Tibial artery (tissue), 4 donors: Measurements from ENCODE around the gene DIAPH3.
"Not testable (repeated sequence)": the region's sequence is repeated elsewhere in the genome, so short reads cannot be mapped to it uniquely, and the experiment has no call there.

Experiments
- DNase-seq, 2 donors: peaks; one replicate each; pipeline ENCODE4 v3.0.0-alpha.2; 2019
- H3K27ac ChIP-seq, 2 donors: fragments of 200-600 bp; sonication (generic) in 1 of 2; 1 replicate in 1 of 2; 2 replicates in 1 of 2; pipeline ENCODE4 v1.5.1; 2018 to 2019; ENCODE audit warnings: mild to moderate bottlenecking in 1 of 2
- H3K27me3 ChIP-seq, 2 donors: fragments of 200-600 bp; sonication (generic) in 1 of 2; one replicate each; pipeline versions ENCODE4 v1.5.1 to v1.6.0; 2016 to 2019
- H3K36me3 ChIP-seq, 3 donors: fragments of 200-600 bp; sonication (generic) in 2 of 3; one replicate each; pipeline ENCODE4 v1.5.1; 2016 to 2019; ENCODE audit warnings: mild to moderate bottlenecking in 2 of 3
- H3K4me1 ChIP-seq, 4 donors: fragments of 200-600 bp; sonication (generic) in 2 of 4; 1 replicate in 3 of 4; 2 replicates in 1 of 4; pipeline ENCODE4 v1.5.1; 2016 to 2019
- H3K4me3 ChIP-seq, 2 donors: fragments of 200-600 bp; sonication (generic) in 1 of 2; 1 replicate in 1 of 2; 2 replicates in 1 of 2; pipeline ENCODE4 v1.5.1; 2018 to 2019; ENCODE audit warnings: mild to moderate bottlenecking in 2 of 2
- H3K9me3 ChIP-seq, 3 donors: fragments of 200-600 bp; sonication (generic) in 1 of 3; one replicate each; pipeline ENCODE4 v1.5.1; 2016 to 2019
- CTCF ChIP-seq, 2 experiments: fragments of 200-600 bp in 1 of 2; fragments of 450-650 bp in 1 of 2; IDR thresholded peaks; one replicate each; pipeline ENCODE4 v1.5.1; 2017 to 2019; ENCODE audit warnings: antibody characterized with exemption in 2 of 2, mild to moderate bottlenecking in 1 of 2, moderate library complexity in 1 of 2
- intact Hi-C: fragments of 100-400 bp; cut with DNase I; formaldehyde crosslinking; loops from one replicate; pipeline ENCODE4 v1.15.0; 2023; ENCODE audit warnings: low total_unique reads

The DIAPH3 gene

GRCh38 chr13:60093425-60094019, 70.2 kb downstream of the DIAPH3 start:
- Histone ChIP-seq H3K4me1 (no peaks in the 10 kb centered on the region), H3K27me3 (no peaks in the 10 kb centered on the region), H3K9me3 (no peaks in the 10 kb centered on the region), H3K4me3 (no peak overlapping the region), H3K27ac (no peak overlapping the region), H3K36me3 (no peaks in the 10 kb centered on the region)
- intact Hi-C loops: no loop called here
- no peak for DNase-seq
- TF ChIP-seq CTCF (IDR thresholded peaks at IDR 0.05): no peak

- no peak overlapping the region for H3K27ac ChIP-seq
- no peaks in the 10 kb centered on the region for H3K4me1 ChIP-seq
- no peak overlapping the region for H3K4me3 ChIP-seq
- intact Hi-C loops: no loop called here
- no peaks in the 10 kb centered on the region for H3K36me3 ChIP-seq
- no peak for DNase-seq
- no peaks in the 10 kb centered on the region for H3K27me3 ChIP-seq
- TF ChIP-seq CTCF (IDR thresholded peaks at IDR 0.05): no peak
- no peaks in the 10 kb centered on the region for H3K9me3 ChIP-seq
These were observed 72.2 kb downstream of the DIAPH3 start for GRCh38 chr13:60091573-60091972.

GRCh38 chr13:60090574-60090973, 73.2 kb downstream of the DIAPH3 start:
- no peak for DNase-seq
- H3K9me3 ChIP-seq: no peaks in the 10 kb centered on the region
- no peaks in the 10 kb centered on the region for H3K4me1 ChIP-seq
- TF ChIP-seq CTCF (IDR thresholded peaks at IDR 0.05): no peak
- H3K36me3 ChIP-seq: no peaks in the 10 kb centered on the region
- no peak overlapping the region for H3K4me3 ChIP-seq
- no peaks in the 10 kb centered on the region for H3K27me3 ChIP-seq
- no peak overlapping the region for H3K27ac ChIP-seq
- intact Hi-C loops: no loop called here

- H3K27ac ChIP-seq, H3K4me1 ChIP-seq, H3K4me3 ChIP-seq, H3K9me3 ChIP-seq, H3K36me3 ChIP-seq, H3K27me3 ChIP-seq, DNase-seq, intact Hi-C loops: not testable (repeated sequence)
These were observed 79.9 kb downstream of the DIAPH3 start for GRCh38 chr13:60083780-60084179.

- Histone ChIP-seq H3K27me3 (no peaks in the 10 kb centered on the region), H3K36me3 (no peaks in the 10 kb centered on the region), H3K27ac (no peak overlapping the region), H3K9me3 (no peaks in the 10 kb centered on the region), H3K4me1 (no peaks in the 10 kb centered on the region), H3K4me3 (no peak overlapping the region)
- DNase-seq: no peak
- intact Hi-C loops: no loop called here
- no peak for TF ChIP-seq CTCF (IDR thresholded peaks at IDR 0.05)
These were observed 82.9 kb downstream of the DIAPH3 start for GRCh38 chr13:60080850-60081249.

GRCh38 chr13:60078226-60078625, 85.5 kb downstream of the DIAPH3 start:
- TF ChIP-seq CTCF (IDR thresholded peaks at IDR 0.05): no peak
- H3K9me3 ChIP-seq: no peaks in the 10 kb centered on the region

More at GRCh38 chr13:60078226-60078625, 85.5 kb downstream of the DIAPH3 start:
- intact Hi-C loops: no loop called here
- no peak for DNase-seq
- Histone ChIP-seq H3K4me3 (no peak overlapping the region), H3K27ac (no peak overlapping the region), H3K36me3 (no peaks in the 10 kb centered on the region), H3K27me3 (no peaks in the 10 kb centered on the region), H3K4me1 (no peaks in the 10 kb centered on the region)
